Measurements from ENCODE around the gene ADAMTS3. TPM values are rescaled to one million over a fixed set of nuclear protein-coding genes. Genes with fewer than 3 reads are reported as not detected.
A peak's percentile ranks its signal among the peaks of the same experiment; 100 is the strongest.

ADAMTS3 gene
- total and polyA plus RNA-seq, 8 donors: 3.0 to 8.9 (median 7.4) TPM

DNA sequence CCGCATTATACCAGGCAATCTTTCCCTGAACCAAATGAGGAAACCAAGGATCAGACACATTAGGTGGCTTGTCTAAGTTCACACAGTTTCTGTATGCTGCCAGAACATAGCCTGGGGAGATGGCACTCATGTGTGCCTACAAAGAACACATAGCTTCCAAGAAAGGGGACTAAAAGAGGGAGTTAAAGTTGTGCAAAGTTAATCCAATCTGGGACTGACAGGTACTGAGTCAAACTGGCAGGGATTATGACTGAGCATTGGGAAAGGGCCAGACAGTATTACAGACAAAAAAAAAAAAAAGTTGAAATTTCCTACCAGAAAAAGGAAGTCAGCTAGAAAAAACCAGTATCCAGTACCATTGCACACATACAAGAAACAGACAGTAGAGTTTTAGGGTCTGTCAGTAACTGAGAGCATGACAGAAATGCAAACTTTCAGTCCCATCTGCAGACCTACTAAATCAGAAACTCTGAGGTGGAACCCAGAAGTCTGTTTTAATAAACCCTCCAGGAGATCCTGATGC, 37.2 kb downstream of the ADAMTS3 start:
- H3K36me3 ChIP-seq: no peaks in the 10 kb centered on the region
- ATAC-seq (no peak), DNase-seq (no peak)
- H3K27ac ChIP-seq: no peak overlapping the region
- no peaks in the 10 kb centered on the region for H3K4me1 ChIP-seq
- H3K9me3 ChIP-seq: no peaks in the 10 kb centered on the region
- intact Hi-C loops (cut with DNase I): no loop called here
- TF ChIP-seq, protein P1, sequence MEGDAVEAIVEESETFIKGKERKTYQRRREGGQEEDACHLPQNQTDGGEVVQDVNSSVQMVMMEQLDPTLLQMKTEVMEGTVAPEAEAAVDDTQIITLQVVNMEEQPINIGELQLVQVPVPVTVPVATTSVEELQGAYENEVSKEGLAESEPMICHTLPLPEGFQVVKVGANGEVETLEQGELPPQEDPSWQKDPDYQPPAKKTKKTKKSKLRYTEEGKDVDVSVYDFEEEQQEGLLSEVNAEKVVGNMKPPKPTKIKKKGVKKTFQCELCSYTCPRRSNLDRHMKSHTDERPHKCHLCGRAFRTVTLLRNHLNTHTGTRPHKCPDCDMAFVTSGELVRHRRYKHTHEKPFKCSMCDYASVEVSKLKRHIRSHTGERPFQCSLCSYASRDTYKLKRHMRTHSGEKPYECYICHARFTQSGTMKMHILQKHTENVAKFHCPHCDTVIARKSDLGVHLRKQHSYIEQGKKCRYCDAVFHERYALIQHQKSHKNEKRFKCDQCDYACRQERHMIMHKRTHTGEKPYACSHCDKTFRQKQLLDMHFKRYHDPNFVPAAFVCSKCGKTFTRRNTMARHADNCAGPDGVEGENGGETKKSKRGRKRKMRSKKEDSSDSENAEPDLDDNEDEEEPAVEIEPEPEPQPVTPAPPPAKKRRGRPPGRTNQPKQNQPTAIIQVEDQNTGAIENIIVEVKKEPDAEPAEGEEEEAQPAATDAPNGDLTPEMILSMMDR (IDR thresholded peaks at IDR 0.05): no peak
- no peaks in the 10 kb centered on the region for H3K27me3 ChIP-seq
- H3K4me3 ChIP-seq: no peak overlapping the region

DNA sequence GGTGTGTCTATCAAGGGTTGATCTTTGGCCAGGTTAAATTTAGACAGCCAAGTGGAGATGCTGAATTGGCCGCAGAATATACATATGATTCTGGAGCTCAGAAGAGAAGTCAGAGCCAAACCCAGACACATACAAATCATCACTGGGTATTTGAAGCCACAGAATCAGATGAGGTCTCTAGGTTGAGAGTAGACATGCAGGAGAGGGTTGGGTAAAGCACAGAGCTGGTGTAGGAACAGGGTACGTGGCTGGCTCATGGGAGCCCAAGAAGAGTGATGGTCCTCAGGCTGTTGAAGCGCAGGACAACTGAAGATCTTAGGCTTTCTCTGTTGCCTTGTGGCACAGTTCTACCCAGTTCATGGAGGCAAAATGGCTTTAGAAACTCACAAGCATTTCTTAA, 37.7 kb downstream of the ADAMTS3 start:
- Histone ChIP-seq H3K4me1 (no peaks in the 10 kb centered on the region), H3K4me3 (no peak overlapping the region), H3K36me3 (no peaks in the 10 kb centered on the region), H3K27me3 (no peaks in the 10 kb centered on the region), H3K27ac (no peak overlapping the region), H3K9me3 (no peaks in the 10 kb centered on the region)
- DNase-seq: no peak
- no peak for ATAC-seq
- TF ChIP-seq, protein P1 (IDR thresholded peaks at IDR 0.05): no peak
- intact Hi-C loops (cut with DNase I): no loop called here

DNA sequence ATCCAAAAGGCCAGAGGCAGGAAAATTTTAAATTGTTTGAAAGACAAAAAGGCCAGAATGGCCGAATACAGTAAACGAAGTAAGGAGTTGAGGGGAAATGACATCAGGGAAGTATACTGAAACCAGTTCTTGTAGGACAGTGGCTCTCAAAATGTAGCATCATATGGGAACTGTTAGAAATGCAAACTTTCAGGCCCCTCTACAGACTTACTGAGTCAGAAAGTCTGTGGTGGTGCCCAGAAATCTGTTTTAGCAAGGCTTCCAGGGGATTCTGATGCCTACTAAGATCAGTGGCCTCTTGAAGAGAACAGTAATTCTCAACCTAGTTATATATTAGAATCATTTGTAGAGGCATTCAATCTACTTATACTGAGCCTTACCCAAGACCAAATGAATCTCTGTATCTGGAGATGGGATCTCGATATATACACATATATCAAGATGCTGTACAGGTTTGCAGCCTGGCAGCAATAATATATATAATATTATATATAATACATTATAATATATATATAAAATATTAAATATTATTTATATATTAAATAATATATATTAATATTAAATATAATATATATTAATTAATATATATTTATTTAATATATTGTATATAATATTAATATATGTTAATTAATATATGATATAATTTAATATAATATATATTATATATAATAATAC, 39.7 kb downstream of the ADAMTS3 start:
- no peak for ATAC-seq
- intact Hi-C loops (cut with DNase I): no loop called here

DNA sequence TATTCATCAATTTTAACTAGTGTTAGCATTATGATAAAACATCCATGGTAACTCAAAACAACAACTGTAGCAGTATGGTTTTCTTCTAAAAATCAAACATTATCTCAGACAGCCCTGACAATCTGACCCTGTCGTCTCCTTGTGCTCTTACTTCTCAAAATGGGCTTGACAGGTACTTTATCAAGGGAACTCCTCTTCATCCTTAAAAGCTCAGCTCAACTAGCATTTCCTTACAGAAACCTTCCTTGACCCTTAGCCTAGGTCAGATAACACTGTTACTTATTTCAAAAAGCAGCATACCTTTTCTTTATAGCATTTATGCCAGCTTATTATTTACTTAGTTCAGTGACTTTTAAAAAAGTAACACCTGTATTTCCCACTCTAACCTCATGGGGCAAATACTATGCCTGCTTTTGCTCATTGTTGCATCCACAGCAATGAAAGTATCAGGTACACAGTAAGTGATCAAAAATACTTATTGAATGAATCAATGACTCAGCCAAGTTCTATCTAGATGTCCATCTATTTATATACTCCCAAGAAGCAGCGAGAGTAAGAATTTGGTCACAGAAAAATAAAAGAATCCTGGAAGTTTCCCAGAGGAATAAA, 41.9 kb downstream of the ADAMTS3 start:
- DNase-seq (no peak), ATAC-seq (no peak)
- no peak overlapping the region for H3K27ac ChIP-seq
- H3K27me3 ChIP-seq: no peaks in the 10 kb centered on the region
- no peaks in the 10 kb centered on the region for H3K36me3 ChIP-seq
- H3K4me3 ChIP-seq: no peak overlapping the region
- TF ChIP-seq, protein P1 (IDR thresholded peaks at IDR 0.05): no peak
- H3K4me1 ChIP-seq: no peaks in the 10 kb centered on the region
- H3K9me3 ChIP-seq: no peaks in the 10 kb centered on the region
- intact Hi-C loops (cut with DNase I): no loop called here

More for the DNA sequence above, 39.7 kb downstream of the ADAMTS3 start:
- Histone ChIP-seq H3K27me3 (no peaks in the 10 kb centered on the region), H3K36me3 (no peaks in the 10 kb centered on the region), H3K4me3 (no peak overlapping the region), H3K27ac (no peak overlapping the region), H3K4me1 (no peaks in the 10 kb centered on the region), H3K9me3 (no peaks in the 10 kb centered on the region)
- DNase-seq: no peak
- TF ChIP-seq, protein P1 (IDR thresholded peaks at IDR 0.05): no peak

DNA sequence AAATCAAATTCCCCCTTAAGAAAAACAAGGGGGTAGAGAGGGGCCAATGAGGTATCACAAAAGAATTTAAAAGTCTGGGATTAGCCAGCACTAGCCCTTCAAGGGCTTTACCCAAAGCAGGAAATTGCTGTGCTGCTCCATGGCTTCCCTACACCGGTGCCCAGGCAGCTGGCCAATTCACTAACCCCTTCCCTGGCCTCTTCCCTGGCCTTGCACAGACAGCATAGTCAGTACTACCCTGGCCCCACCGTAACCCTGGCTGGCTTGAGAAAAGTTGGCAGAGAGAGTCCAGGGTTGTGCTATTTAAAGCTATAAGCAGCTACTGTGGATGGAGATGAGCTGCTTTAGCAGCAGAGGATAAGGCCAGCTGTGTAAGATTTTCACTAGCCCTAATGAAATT, 43.1 kb downstream of the ADAMTS3 start:
- ATAC-seq (peak; percentile 89), DNase-seq (peak; percentile 15 to 59 (median 48))
- Histone ChIP-seq H3K4me1 (no peaks in the 10 kb centered on the region), H3K4me3 (no peak overlapping the region), H3K9me3 (no peaks in the 10 kb centered on the region), H3K27me3 (no peaks in the 10 kb centered on the region), H3K36me3 (no peaks in the 10 kb centered on the region), H3K27ac (no peak overlapping the region)
- intact Hi-C loops (cut with DNase I): no loop called here
- TF ChIP-seq, protein P1 (IDR thresholded peaks at IDR 0.05): no peak
